ENCODE data around the gene TEF.

The TEF gene

GRCh38 chr22:41381329-41382097, at the start of gene TEF:
TSS of gene TEF (plus strand) at chr22:41381942. CDS start at chr22:41382045, 103 bp downstream.
- peak; percentile 97 for DNase-seq

DNA sequence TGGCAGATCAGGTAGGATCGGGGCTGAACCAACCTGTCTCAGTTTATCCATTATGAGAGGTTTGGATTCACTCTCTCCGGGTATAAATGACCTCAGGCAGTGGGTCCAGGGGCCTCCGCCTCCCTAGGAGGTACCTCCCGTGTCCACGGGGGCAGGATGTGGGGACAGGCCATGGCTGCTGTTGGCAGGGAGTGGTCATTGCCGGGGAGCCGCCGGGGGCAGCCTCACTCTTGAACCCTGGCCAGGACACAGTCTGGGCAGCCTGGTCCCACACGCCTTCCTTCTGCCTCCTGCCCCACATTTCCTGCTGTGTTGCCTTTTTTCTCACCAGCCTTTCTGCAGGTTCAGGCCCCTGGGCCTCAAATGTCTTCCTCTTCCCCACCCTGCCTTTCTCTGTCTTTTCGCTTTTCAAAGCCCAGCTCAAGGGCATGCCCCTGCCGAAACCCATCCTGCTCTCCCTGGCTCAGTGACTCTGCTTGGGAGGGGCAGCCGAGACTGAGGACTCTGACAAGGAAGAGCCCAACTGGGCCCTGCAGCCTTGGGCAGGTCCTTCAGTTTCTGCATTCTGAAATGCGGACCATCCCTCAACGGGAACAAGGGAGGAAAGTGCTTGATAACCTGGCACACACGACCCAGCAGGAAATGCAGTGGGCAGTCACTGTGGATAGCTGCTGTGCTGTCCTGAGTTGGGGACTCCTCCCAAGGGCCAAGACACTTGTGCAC, 49.4 kb upstream of the TEF start:
- no peak for DNase-seq

GRCh38 chr22:41333806-41334205, 47.9 kb upstream of the TEF start:
- DNase-seq, result no peak

DNA sequence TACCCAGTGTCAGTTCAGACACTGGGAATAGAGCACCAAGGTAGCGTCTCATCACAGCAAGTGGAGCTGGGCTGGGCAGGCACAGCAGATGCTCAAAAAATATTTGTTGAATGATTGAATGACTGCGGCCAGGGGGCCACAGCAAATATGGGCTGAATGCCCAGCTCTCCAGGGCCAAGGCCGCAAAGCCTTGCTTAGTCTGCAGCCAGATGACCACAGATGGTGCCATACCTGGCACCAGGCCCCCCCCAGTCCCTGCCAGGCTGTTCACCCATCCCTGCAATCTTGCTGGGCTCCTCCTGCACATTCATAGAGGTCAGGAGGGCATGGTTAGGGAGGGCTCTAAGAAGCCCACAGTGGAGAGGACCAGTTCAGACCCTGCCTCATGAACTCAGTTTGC, 47.5 kb upstream of the TEF start:
- DNase-seq, result no peak

DNA sequence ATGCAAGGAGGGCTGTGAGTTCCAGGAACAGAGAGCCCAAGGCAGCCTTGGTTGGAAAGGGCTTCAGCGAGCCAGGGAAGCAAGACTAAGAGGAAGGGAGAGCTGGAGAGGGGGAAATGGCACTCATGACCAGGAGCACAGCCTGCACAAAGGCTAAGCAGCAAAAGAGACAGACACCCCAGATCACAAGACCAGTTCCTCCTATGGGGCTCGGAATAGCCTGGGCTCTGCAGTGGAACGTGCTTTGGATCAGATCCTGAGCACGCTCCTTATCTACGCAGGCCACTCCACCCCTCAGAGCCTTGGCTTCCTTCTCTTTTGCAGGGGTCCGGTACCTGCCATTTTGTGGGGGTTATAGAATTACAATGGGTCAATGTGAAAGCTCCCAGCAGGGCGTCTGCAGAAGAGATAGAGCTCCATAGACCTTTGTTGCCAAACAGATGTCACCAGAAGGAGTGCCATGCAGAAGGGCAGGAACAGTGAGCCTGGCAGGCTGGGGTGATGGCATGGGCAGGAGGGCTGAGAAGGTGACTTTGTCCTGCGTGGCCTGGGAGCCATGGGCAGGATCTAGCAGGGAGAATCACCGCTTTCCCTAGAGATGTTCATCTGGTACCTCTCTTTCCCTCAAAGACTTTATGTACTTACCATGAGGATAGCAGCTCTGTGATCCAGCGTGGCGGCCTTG, 46.6 kb upstream of the TEF start:
- DNase-seq, result no peak

DNA sequence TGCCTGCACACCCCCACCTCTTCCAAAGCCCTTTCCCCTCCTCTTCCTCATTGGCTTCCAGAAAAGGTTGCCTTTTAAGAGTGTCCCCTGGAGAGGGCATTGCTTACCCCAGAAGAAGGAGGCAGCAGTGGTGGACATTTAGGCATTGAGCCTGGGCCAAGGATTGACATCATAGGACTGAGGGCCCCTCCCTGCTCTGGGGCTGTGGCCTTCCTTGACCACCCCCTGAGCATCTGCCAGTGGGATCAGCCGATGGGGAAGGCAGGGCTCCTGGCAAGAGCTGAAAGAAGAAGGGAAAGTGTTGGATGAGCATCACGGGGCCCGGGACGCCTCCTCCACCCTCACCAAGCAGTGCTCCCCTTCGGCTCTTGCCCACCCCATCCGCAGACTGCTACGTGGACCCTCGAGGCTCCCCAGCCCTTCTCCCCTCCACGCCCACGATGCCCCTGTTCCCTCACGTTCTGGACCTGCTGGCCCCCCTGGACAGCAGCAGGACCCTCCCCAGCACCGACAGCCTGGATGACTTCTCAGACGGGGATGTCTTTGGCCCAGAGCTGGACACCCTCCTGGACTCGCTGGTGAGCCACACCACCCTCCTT, 43.0 kb upstream of the TEF start:
- DNase-seq, result no peak

DNA sequence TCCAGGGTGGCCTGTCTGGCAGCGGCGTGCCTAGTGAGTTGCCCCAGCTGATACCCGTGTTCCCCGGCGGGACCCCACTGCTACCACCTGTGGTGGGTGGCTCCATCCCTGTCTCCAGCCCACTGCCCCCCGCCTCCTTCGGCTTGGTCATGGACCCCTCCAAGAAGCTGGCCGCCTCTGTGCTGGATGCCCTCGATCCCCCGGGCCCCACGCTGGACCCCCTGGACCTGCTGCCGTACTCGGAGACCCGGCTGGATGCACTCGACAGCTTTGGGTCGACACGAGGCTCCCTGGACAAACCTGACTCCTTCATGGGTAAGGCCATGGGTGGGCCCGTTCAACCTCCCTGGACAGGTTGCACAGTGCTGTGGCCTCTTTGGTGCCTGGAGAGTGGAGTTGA, 41.9 kb upstream of the TEF start:
- no peak for DNase-seq

DNA sequence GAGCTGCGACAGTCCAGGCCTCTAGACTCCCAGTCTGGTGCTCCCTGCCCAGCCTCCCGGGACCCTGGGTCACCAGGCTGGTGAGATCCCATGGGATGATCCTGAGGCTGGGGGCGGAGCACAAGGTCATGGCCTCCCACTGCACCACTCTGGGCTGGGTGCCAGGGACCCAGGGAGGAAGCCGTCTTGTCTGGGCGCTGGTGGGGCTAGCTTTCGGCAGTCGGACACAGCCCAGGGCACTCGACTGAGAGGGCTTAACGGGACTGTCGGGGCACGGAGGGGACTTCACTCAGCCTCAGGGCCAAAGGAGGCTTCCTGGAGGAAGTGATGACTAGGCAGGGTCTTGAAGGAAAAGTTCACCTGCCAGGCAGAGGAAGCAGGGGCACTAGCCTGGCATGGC, 41.4 kb upstream of the TEF start:
- DNase-seq, result no peak

- DNase-seq, result no peak
Measured at GRCh38 chr22:41341012-41341411, 40.7 kb upstream of the TEF start.

DNA sequence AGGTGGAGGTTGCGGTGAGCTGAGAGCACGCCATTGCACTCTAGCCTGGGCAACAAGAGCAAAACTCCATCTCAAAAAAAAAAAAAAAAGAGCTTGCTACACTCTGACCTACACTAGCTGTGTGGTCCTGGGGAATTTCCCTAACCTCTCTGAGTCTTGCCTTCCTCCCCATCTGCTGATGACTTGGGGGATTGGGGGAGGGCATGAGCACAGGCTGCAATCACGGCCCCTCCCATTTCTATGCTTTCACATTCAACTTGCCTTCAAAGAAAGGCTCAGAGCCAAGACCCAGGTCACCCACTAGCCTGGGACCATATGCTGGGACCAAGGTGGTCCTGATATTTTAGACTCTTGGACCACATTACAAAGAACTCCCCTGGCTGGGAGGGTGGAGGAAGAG, 39.8 kb upstream of the TEF start:
- peak; percentile 37 for DNase-seq

GRCh38 chr22:41343300-41343699, 38.4 kb upstream of the TEF start:
- no peak for DNase-seq

DNA sequence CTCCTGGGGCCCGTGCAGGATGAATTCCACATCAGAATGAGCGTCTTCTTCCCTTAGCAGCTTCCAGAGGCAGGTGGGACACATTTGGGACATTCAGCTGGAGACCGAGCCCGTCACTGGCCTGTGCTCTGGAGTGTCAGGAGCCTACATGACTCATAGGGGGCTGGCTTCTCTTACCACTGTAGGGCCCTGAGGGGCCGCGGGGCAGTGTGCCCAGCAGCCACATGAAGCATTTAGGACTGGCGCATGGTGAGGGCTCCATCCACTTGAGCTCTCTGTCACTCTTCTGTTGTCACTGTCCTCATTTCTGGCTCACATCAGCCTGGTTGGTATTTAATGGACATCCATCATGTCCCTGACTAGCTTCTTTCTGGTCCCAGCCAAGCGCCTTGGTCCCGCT, 38.0 kb upstream of the TEF start:
- DNase-seq, result no peak

DNA sequence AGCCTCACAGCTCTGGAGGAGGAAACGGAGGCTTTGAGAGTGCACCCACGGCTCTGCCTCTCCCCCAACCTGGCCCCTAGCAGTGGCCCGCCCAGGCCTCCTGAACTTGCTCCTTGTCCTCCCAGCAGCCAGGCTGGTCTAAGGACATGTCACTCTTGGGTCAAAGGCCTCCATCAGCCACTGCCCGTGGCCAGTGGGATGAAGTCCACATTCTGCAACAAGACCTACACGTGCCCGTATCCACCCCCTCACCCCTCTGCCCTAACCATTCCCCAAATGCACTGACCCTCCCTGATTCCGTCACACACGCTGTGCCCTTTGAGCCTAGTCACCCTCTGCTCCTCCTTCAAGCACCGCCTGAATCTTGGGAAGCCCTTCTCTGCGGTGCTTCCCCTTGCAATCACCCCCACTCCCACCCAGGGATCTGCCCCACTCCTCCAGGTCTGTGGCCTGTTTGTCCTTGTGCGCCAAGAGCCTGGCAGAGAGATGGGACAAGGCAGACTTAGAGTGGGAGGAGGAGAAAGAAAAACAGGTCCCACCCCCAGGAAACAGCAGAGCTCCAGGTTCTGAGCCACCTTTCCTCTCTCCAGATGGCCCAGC, 37.5 kb upstream of the TEF start:
- no peak for DNase-seq

- DNase-seq, result no peak
Measured at GRCh38 chr22:41345807-41346335, 35.9 kb upstream of the TEF start.

GRCh38 chr22:41347066-41347859, 34.5 kb upstream of the TEF start:
- no peak for DNase-seq

DNA sequence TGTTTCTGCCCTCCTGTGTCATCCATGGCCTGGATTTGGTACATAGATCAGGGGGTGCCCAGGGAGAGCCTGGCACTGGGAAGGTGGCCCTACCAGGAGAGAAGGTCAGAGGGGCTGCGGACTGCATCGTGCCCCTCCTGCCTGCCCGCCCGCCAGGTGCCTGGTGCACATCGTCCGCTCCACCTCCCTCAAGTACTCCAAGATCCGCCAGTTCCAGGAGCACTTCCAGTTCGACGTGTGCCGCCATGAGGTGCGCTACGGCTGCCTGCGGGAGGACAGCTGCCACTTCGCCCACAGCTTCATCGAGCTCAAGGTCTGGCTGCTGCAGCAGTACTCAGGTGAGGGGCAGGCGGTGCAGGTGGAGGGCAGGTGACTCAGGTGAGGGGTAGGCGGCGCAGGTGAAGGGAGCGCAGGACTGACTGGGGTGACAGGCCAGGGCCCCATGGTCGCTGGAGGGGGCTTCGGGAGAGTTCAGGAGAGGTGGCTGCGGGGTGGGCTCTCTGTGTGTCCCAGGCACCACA, 32.7 kb upstream of the TEF start:
- DNase-seq, result no peak

DNA sequence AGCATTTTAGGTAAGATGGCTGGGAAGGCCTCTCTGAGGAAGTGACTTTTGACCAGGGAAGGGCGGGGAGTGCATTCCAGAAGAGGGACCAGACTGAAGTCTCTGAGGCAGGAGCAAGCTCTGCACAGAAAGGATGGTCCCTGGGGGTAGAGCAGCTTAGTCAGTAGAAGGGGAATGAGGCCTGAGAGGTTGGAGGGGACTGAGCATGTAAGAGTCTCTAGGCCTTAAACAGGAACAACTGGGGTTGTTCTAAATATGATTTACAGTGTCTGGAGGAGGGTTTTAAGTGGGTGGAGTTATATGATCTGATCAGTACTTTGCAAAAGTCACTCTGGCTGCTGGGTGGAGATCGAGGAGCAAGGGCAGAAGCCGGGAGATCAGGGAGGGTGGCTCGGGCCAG, 31.7 kb upstream of the TEF start:
- no peak for DNase-seq

- no peak for DNase-seq
Measured at GRCh38 chr22:41351011-41351410, 30.7 kb upstream of the TEF start.

GRCh38 chr22:41352058-41352457, 29.7 kb upstream of the TEF start:
- no peak for DNase-seq

DNA sequence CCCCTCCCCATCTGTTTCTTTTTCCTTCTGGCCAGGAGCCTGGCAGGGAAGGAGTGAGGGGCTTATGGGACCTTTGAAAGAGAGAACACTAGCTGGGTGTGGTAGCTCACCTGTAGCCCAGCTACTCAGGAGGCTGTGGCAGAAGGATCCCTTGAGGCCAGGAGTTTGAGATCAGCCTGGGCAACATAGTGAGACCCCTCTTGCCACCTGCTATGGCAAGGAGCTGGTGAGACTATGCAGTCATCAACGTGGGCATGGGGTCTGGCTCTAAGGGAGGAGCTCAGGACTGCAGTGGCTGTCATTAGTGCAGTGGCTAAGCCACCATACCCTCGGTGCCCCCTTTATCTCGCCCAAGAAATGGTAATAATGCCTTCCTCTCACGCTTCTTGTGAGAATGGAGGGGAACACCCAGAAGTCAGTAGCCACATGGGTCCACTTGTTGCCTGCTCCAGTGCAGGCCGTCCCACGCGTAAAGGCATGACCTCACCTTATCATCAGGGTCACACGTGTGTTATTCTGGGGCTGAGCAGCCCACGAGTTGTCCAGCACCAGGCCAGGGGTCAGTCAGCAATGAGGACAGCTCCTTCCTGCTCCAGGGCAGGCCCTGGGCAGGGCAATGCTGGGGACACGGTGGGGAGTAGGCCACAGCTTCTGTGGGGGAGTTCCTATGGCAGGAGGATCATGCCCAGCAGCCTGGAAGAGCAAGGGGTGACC, 27.7 kb upstream of the TEF start:
- no peak for DNase-seq

- DNase-seq, result no peak
Measured at GRCh38 chr22:41354979-41355378, 26.8 kb upstream of the TEF start.

All from stimulated activated CD8-positive, alpha-beta memory T cell treated with anti-CD3 and anti-CD28 coated beads, Interleukin-4, amount 100 ng/mL, for 48 hours (primary cell).